Fibroblast of skin of right quadriceps (primary cell): ENCODE data around the gene JTB.

Experiments
- DNase-seq: peaks from one replicate; pipeline ENCODE4 v3.0.0-alpha.2; 2013

JTB gene

DNA sequence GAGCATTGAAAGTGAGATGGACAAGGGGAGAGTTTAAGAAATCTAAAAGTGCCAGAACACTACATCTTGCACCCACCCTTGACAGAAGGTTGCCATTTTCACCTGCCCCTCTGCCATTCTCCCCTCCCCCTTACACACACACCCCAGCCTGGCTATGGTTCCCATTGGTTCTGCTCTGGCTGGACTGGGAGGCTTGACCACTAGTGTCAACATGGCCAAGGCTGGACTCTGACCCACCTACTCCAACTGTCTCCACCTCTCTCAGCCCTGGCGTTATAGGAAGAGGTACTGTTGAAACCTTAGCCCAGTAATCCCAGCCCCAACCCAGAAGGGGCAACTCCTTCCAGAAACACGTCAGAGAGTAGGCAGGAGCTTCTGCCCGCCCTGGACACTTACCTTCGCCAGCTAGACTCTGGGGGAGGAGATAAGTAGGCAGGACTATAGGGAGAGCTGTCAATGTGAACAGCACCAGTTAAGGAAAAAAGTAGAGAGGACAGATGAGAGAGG, 23.6 kb downstream of the JTB start:
- DNase-seq = no peak

DNA sequence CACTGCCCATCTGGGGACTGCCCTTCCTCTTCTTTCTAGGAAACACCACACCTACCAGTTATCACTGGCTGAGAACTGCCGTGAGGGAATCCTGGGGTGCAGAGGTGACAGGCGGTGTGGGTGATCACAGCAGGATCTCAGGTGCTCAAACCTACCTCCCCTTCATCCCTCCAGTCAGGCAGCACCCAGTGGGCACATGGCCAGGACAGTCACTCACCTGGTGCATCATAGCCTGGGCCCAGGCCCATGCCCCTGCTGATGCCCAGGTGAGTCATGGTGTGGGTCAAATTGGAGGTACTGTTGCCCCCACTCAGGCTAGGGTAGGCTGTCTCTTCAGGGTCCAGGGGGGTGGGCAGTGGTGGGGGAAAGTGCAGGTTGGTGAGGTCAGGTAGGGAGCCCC, 25.7 kb downstream of the JTB start:
- DNase-seq = no peak

DNA sequence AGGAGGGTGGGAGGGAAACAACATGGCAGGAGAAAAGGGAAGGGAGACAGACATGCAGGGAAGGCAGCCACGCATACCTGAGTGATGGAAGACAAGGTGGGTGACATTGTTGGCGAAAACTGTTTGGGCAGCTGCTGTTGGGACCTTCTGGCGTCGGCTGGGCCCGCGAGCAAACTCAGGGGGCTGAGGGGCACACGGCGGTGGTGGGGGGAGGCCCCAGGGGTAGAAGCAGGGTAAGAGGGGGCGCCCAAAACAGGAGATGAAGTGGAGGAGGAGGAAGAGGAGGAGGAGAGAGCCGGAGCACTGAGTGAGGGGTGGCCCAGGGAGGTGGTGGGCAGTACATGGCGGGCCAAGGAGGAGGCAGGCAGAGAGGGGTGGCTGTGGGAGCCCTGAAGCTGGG, 26.3 kb downstream of the JTB start:
- DNase-seq = no peak

DNA sequence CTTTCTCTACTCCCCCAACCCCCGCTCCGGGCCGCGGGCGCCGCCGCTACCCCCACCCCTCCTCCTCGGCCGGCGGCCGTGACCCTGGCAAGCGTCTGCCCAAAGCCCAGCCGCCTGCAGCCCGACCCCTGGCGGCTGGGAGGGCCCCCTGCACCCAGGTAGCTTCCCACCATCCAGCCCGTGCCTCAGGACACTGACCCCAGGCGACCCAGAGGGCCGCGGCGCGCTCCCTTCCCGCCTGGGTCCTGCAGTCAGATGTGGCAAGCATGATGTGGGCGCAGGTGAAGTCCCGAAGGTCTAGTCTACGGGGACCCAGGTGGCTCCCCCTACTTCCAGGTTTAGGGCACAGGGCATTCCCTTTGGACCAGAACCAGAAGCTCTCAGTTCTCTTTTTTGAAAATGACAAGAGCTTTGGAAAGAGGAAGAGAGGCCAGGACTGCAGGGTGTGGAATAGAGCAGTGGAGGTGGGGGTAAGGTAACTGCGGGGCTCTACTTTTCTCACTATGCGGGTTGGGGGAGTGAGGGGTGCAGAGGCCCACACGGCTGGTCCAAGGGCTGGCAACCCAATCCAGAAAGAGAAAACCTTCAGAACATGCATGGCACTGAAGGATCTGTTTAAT, 30.7 kb downstream of the JTB start, which contains the start of gene DENND4B:
Gene DENND4B (minus strand): TSS at position 97 of the 620 bp plus-strand sequence. CDS start 2,344 bp downstream, outside the sequence.
- DNase-seq = peak; percentile 69

DNA sequence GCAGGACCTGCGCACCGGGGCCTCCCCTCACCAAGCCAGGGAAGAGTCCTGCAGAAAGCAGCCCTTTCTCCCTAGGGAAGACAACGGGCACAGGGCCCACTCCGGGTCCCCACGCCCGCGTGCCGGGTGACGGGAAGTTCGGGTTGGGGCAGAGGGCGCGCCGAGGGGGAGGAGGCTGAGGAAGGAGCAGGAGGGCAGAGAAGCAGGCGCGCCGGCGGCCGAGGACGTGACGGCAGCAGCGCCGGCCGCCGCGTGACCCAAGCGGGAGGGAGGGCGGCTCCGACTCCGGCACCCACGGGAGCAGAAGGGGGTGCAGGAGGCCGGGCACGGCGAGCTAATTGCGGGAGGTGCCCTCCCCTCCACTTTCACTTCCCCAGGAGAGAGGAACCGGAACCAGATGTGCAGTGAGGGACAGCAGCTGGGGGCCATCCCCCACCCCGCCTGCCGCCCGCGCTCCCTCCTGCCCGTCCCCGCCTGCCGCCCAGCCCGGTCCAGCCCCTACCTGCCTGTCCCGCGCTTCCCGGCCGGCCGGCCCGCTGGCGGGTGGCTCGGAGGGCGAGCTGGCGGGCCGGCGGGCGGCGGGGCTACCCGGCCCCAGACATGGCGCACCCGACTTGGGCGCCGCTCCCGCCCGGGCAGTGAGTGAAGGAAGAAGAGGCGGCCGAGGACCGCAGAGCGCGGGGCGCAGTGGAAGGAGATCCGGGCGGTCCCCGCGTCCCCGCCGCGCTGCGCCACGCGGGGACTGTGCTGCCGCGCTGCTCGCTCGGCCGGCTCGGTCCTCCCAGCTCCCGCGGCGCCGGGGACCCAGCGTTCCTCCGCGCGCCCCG, 31.5 kb downstream of the JTB start:
- peak; percentile 33 for DNase-seq

DNA sequence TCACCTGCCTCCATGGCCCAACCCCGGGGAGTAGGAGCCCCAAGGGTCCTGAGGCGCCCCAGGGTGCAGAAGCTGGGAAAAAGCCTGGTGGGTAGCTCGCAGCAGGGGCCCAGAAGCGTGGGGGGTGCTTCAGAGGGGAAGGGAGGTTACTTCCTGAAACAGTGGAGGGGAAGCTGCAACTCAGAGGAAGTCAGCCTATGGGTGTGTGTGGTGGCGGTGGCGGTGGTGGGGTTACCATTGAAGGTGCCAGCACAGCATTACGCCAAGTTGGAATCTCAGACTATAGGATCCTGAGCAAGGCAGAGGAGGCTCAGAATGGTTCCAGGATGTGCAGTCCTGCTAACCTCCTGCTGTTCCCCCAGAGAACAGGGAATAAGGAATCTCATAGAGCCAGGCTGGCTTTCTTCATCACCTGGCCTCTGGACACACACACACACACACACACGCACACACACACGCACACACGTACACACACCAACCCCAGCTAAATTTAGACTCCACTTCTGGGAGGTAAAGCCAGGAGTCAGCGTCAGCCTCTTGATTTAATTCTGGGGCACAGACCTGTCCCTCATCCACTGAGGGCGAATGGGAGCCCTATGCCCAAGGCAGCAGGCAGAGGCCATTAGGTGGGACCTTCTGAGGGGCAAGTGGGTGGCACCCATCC, 32.2 kb downstream of the JTB start:
- DNase-seq = peak; percentile 49

DNA sequence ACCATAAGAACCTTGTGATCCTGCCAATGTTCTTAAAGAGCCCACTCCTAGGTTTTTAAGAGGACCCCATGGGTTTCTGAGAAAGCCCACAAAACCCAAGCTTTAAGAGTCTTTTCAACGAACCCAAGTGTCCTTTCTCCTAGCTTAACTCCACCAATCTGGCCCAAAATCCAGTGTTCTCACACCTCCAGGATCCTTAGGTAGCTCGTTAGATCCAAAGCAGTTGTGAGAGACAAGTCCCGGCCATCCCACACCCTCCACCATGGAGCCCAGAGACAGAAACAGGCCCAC, 32.7 kb downstream of the JTB start:
- DNase-seq = no peak

DNA sequence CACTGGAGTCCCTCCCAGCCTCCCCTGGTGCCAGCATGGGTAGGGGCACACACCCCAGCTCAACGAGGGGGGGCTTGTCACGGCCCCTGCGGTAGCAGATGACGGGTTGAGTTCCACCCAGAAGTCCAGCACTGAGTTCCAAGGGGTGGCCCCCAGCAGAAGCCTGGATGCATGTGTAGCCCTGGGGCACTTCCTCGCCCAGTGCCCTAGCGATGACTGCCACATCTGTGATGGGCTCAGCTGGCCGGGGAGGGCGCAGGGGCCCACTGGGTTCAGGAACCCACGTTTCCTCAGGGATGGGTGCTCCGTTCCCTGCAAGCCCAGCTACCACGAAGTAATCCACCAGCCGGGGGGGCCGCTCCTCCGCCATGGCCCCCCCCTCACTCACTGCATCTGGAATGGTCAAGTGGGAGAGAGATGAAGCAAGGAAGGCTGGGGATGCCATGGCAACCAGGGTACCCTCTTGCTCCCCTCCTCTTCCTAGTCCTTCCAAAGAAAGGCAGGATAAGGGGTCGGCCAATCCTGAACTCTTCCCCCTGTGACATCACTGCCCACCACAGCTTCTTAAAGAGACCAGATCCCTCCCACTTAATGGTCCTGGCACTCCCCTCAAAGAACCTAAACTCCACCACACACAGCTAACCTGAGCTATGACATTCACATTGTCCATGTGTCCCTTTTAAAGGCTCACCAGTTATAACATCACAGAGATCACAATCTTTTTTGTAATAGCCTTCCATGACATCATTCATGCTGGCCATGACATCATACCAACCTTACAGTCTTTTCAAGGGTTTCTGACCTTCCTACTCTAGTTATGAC, 33.3 kb downstream of the JTB start:
- DNase-seq = no peak

DNA sequence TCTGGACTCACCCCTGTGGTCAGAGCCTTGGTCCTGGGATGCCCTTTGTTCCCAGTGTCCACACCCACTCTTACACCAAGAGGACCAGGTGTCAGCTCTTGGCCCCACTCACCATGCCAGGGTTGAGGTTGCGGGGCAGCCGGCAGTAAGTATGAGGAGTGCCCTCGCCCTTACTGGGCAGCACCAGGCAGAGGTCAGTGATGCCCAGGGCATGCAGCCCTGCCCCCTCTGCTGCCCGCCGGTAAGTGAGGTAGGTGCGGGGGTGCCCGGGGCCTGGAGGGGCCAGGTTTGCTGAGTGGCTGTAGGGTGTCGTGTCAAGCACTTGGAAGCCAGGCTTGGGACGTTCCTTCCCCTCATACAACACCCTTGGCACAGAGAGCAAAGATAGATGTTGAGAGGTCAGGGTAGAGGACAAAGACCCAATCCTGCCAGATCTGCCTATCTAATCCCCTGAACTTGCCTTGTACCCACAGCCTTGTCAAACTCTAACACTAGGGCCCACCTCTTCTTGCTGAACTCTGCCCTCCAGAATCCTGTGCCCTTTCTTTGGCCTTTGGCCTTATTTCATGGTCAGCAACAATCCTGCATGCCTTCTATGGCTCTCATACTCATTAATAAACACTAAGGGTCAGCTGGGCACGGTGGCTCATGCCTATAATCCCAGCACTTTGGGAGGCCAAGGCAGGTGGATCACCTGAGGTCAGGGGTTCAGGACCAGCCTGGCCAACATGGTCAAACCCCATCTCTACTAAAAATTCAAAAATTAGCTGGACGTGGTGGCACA, 34.5 kb downstream of the JTB start:
- DNase-seq = no peak

DNA sequence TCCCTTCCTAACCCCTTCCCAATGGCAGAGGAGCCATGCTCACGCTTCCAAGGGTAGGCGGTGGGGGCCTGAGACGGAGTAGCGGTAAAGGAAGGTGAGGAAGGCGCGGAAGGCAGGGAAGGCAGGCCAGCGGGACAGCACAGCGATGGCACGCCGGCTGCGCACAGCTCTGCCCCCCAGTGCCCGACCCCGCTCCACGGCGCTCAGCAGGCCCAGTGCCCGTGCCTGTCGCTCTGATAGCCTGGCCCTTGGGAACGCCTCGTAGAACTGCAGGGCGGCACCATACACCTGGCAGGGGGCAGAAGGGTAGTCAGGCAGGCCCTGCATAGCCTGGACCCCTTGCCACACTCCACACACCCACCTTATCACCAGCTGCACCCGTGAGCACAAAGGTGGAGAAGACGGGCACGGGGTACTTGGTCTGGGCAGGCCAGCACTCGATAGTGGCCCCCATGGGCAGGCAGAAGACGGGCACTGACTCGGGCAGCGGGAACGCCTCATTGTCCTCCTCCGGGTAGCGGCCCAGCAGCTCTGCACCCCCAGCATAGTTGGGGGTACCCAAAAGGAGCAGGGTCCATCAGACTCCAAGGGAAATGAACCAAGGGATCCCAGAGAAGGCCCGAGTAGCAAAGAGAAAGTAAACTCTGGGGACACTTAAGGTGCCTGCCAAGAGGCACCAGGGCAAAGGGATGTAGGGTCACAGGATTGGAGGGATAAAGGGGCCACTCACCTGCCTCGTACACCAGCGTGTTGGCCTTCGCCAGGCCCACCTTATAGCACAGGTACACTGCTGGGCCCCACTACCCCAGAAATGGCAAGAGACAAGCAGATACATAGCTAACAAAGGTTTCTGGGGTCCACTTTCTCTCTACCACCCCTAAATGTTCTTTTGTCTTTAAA, 35.4 kb downstream of the JTB start:
- no peak for DNase-seq

DNA sequence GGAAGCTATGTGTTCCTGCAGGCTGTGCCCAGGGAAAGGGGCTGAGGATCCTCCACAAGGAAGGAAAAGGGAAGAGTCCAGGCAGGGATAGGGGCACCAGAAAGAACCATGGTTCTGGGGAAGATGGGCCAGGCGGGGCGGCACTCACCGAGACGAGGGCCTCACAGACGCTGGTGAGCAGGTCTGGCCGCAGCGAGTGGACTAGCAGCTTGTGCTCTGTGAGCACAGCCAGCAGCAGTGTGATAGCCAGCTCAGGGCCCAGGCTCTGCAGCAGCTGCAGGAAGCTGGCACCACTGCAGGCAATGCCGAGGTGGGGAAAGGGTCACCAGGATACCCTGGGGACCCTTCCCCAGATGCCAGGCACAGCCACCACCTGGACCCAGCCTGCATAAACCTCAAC, 36.7 kb downstream of the JTB start:
- no peak for DNase-seq

DNA sequence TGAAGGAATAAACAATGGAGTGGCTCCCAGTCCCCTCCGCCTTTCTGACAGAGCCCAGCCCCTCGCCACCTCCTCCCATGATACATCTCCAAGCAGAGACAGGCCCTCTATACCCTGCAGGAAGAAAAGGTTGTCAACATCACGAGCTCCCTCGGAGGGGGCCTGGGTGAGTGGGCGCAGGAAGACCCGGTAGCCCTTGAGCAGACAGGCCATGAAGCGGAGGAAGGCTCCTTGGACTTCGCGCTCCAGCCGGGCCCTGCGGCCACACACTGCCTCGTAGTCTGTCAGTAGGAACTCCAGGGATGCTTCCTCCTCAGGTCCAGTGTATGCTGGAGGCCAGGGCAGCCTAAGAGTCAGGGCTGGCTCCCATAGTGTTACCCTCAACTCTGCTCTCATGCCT, 38.0 kb downstream of the JTB start:
- DNase-seq = no peak

DNA sequence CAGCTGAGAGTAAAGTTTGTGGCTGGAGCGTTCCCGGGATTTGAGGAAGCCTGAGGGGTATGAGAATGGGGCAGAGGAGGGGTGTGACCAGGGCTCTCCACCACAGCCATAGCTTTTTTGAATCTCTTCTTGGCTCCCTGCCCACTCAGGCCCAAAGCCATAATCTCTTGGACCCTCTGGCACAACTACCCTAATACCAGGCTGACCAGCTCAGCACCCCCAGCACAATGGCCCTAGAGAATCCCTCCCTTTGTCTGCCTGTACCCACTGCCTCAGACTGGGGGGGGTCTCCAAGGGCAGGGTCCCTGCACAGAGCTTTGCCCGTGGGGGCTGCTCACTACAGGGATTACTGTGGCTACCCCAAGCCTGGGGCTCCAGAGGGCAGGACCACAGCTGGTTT, 38.5 kb downstream of the JTB start:
- DNase-seq = no peak

DNA sequence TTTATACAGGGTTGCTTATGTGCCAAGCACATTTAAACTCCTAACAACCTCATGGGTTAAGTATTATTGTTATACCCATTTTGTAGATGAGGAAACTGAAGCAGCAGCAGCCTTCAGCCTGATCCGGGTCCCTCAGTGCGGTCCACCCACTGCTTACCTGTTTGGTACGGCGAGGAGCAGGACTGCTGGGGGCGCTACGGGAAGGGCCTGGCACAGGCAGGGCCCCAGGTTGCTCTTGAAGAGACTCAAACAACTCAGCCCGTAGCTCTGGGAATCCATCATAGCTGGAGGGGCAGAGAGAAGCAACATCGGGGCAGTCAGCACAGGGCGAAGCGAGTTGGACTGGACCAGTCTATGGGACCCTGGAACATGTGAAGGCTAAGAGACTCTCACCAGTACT, 40.1 kb downstream of the JTB start:
- DNase-seq = no peak

DNA sequence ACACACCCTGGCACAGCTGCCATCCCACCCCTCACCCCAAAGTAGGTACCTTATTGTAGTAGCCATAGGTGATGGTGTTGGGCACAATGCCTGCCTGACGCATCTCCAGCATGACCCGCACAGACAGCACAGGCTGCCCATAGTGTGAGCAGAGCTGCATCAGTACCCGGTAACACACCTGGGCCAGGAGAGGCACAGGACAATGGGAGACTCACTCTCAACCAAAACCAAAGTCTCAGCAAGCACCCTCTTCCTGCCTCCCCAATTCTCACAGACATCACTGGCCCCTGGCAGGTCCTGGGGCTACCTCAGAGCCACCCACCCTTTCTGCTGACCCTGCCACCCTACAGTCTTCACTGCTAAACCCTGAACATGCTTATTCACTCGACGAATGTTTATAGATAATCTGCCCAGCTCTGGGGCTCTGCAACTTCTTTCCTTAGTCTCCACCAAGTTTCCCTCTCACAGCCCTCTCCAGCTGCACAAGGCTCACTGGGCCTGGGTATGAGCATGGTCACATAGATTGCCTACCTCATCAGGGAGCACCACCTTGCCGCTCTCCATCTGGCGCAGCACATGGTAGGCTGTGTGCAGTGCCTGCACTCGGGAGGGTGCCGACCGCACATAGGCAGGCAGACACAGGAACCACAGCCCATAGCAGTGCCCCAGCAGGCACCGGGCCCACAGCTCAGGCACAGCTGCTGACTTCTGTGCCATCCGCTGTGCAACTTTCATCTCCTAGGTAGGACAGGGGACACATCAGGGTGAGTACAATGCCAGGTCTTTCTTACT, 41.3 kb downstream of the JTB start:
- no peak for DNase-seq

DNA sequence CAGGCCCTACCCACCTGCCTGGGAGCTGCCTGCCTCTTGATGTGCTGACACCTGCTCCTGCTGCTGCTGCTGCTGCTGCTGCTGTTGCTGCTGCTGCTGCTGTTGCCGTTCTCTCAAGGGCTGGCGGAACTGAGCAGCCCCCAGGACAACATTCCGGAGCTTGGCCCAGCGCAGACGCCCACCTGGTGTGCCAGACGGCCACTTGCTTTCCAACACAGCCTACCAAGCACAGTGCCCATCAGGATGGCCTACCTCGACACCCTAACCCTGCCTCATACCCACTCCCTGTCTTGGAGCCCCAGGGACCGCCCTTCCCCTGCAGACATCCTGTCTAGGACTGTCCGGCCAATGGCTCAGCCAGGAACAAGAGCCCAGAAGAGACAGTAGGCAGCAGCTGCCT, 42.7 kb downstream of the JTB start:
- no peak for DNase-seq

DNA sequence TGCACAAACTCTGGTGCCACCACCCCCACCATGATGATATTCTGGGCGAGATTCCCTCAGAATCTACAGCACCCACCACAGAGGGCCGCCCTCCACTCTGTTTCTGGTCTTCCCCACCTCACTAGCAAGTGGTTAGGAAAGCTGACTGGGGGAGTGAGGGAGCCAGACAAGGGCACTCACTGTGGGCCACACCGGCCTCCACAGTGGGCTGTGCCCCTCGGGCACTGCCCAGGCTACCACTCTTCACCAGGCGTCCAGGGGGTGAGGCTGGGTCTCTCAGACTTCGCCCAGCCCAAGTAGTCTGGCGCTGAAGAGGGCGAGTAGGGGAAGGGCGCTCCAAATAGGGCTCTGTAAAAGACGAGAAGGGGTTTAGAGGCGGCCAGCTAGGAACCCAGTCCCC, 43.5 kb downstream of the JTB start:
- DNase-seq = no peak

DNA sequence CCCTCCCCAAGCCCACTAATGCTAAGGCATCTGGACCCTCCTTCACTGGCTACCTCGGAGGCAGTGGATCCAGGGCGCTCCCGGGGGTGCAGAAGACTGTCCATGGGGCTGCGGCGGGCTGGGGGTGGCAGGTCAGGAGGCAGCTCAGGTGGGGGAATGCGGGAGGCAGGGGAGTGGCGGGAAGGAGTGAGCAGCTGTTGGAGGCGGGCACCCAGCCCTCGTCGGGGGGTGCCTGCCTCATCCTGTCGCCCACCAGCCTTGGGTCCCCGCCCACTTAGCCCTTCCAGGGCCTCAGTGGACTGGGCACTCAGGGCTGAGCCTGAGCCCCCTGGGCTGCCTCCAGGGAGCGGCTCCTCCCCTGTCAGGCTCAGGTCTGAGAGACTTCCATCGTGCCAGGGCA, 44.0 kb downstream of the JTB start:
- DNase-seq = no peak

DNA sequence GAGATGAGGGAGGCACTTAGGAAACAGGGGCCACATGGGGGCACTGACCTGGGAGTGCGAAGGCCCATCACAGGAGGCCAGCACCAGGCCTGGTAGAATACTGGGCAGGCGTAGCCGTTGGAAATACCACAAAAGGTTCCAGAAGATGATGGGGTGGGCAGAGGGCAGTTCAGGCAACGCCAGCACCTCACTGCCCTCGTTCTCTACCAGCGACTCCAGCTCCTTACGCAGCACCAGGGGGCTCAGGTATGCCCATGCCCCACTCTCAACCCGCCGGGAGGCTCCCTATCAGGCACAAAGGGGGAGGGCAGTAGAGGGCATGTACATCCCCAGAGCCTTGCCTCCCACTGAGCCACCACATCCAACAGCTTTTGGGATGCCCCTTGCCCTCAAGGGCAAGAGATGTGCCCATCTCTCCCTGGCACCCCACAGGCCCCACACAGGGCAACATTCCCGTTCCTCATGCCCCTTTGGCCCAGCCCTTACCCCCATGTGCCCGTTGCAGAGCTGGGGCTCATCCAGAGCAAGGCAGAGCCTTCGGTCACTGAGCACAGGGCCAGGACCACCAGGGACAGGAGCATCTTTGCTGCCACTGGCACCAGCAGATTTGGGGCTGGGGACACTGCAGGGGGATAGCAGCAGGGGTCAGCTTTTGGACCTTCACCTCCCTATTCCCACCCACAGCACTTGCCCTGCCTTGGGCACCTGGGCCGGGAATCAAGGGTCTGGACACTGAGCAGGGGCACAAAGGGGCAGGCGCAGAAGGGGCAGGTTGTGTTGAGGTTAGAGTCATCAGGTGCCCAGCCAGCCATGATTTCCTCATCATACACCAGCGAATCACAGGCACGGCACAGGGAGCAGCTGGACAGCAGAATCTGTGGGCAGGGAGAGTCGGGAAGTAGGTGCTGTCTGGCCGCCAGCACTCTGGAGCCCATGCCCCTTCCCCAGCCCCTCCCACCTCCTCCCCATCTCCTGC, 45.0 kb downstream of the JTB start:
- DNase-seq = no peak
